ENCODE measurements around the gene MXD4. TPM values are rescaled to one million over a fixed set of nuclear protein-coding genes. Genes with fewer than 3 reads are reported as not detected.

Gene MXD4
- total and polyA plus RNA-seq, 4 donors = 34.4 to 65.1 (median 47.8) TPM

- H3K9me3 ChIP-seq (ENCODE audit: control insufficient read depth in 4 of 4, insufficient read depth in 3 of 4, low read length in 3 of 4) = no peaks in the 10 kb centered on the region
- 96 to 97% methylated on average over 23 of the region's 23 CpGs for WGBS, 2 donors
- no peak for DNase-seq
- no peak overlapping the region for H3K27ac ChIP-seq (ENCODE audit: low read depth in 1 of 2, low read length in 1 of 2)
- no peak overlapping the region for H3K9ac ChIP-seq (ENCODE audit: insufficient read depth in 1 of 2, low read length in 2 of 2)
- no peaks in the 10 kb centered on the region for H3K4me1 ChIP-seq (ENCODE audit: control insufficient read depth in 5 of 5, insufficient read depth in 5 of 5, low read length in 5 of 5)
- TF ChIP-seq, protein P1, sequence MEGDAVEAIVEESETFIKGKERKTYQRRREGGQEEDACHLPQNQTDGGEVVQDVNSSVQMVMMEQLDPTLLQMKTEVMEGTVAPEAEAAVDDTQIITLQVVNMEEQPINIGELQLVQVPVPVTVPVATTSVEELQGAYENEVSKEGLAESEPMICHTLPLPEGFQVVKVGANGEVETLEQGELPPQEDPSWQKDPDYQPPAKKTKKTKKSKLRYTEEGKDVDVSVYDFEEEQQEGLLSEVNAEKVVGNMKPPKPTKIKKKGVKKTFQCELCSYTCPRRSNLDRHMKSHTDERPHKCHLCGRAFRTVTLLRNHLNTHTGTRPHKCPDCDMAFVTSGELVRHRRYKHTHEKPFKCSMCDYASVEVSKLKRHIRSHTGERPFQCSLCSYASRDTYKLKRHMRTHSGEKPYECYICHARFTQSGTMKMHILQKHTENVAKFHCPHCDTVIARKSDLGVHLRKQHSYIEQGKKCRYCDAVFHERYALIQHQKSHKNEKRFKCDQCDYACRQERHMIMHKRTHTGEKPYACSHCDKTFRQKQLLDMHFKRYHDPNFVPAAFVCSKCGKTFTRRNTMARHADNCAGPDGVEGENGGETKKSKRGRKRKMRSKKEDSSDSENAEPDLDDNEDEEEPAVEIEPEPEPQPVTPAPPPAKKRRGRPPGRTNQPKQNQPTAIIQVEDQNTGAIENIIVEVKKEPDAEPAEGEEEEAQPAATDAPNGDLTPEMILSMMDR (IDR thresholded peaks at IDR 0.05; ENCODE audit: control extremely low read depth, extremely low read depth) = no peak
- no peaks in the 10 kb centered on the region for H3K36me3 ChIP-seq (ENCODE audit: control insufficient read depth in 4 of 4, insufficient read depth in 4 of 4, low read length in 4 of 4)
- no peak for ATAC-seq (ENCODE audit: insufficient read depth, low FRiP score)
- H3K27me3 ChIP-seq (ENCODE audit: control insufficient read depth in 3 of 3, insufficient read depth in 3 of 3, low read length in 2 of 3) = no peaks in the 10 kb centered on the region
- no peak overlapping the region for H3K4me3 ChIP-seq
Measured at GRCh38 chr4:2284161-2284933, 22.4 kb upstream of the MXD4 start.

GRCh38 chr4:2283199-2283711, 21.3 kb upstream of the MXD4 start:
- no peaks in the 10 kb centered on the region for H3K36me3 ChIP-seq (ENCODE audit: control insufficient read depth in 4 of 4, insufficient read depth in 4 of 4, low read length in 4 of 4)
- no peak for ATAC-seq (ENCODE audit: insufficient read depth, low FRiP score)
- no peaks in the 10 kb centered on the region for H3K27me3 ChIP-seq (ENCODE audit: control insufficient read depth in 3 of 3, insufficient read depth in 3 of 3, low read length in 2 of 3)
- no peak overlapping the region for H3K27ac ChIP-seq (ENCODE audit: low read depth in 1 of 2, low read length in 1 of 2)
- H3K4me1 ChIP-seq (ENCODE audit: control insufficient read depth in 5 of 5, insufficient read depth in 5 of 5, low read length in 5 of 5) = no peaks in the 10 kb centered on the region
- TF ChIP-seq, protein P1 (IDR thresholded peaks at IDR 0.05; ENCODE audit: control extremely low read depth, extremely low read depth) = no peak
- 95 to 97% methylated on average over 3 of the region's 3 CpGs for WGBS, 2 donors
- DNase-seq = no peak
- no peak overlapping the region for H3K4me3 ChIP-seq
- no peak overlapping the region for H3K9ac ChIP-seq (ENCODE audit: insufficient read depth in 1 of 2, low read length in 2 of 2)
- no peaks in the 10 kb centered on the region for H3K9me3 ChIP-seq (ENCODE audit: control insufficient read depth in 4 of 4, insufficient read depth in 3 of 4, low read length in 3 of 4)

- ATAC-seq (ENCODE audit: insufficient read depth, low FRiP score) = no peak
- Histone ChIP-seq H3K4me3 (no peak overlapping the region), H3K27ac (ENCODE audit: low read depth in 1 of 2, low read length in 1 of 2) (no peak overlapping the region), H3K27me3 (ENCODE audit: control insufficient read depth in 3 of 3, insufficient read depth in 3 of 3, low read length in 2 of 3) (no peaks in the 10 kb centered on the region), H3K4me1 (ENCODE audit: control insufficient read depth in 5 of 5, insufficient read depth in 5 of 5, low read length in 5 of 5) (no peaks in the 10 kb centered on the region), H3K9me3 (ENCODE audit: control insufficient read depth in 4 of 4, insufficient read depth in 3 of 4, low read length in 3 of 4) (no peaks in the 10 kb centered on the region), H3K9ac (ENCODE audit: insufficient read depth in 1 of 2, low read length in 2 of 2) (peak overlapping the region in 1 of 2 donors; percentile 25), H3K36me3 (ENCODE audit: control insufficient read depth in 4 of 4, insufficient read depth in 4 of 4, low read length in 4 of 4) (no peaks in the 10 kb centered on the region)
- WGBS, 2 donors = 34 to 48% methylated on average over 10 of the region's 10 CpGs
- TF ChIP-seq, protein P1 (IDR thresholded peaks at IDR 0.05; ENCODE audit: control extremely low read depth, extremely low read depth) = no peak
- peak in 1 of 3 donors; percentile 28 for DNase-seq
Measured at GRCh38 chr4:2281575-2282343, 19.9 kb upstream of the MXD4 start.
